Activated T-helper 9 cell treated with anti-CD3 and anti-CD28 coated beads, Interleukin-2, amount 50 U/mL, for 16 hours (primary cell): ENCODE data around the gene CTXN1.
A peak's percentile ranks its signal among the peaks of the same experiment; 100 is the strongest.

ENCODE experiments used
- DNase-seq: peaks from one replicate; pipeline ENCODE4 v3.0.0-alpha.2; 2020; ENCODE audit warnings: low read depth

Gene CTXN1

DNA sequence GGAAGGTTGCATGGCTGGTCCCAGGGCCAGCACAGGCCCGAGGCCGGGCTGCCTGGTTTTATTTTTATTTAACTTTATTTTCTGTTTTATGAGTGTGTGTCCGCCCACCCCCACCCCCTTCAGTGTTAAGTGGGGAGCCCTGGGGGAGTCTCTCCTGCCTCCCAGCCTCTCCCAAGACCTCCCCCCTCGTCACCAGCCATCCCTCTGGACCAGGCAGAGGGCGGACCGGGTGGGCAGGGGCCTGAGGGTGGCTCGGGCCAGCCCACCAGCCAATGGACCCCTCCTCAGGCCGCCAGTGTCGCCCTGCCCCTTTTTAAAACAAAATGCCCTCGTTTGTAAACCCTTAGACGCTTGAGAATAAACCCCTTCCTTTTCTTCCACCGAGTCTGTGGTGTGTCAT lies 11.8 kb downstream of the CTXN1 start:
- no peak for DNase-seq

DNA sequence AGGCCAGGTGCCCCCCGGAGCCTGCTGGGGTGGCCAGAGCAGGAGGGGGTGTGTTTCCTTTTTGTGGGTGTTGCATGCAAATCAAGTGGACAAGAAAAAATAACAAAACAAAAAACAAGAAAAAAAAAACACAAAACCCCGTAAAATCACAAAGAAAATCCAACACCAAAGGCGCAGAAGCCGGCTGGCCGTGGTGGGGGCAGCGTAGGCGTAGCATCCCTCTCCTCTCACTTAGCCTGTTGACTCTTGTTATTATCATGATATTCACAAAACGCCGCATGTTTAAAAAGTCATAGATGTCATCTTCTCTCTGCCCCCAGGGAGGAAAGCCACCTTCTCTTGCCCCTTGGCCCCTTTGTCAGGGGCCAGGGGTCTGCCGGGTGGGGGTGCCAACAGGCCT lies 12.3 kb downstream of the CTXN1 start:
- DNase-seq = no peak

DNA sequence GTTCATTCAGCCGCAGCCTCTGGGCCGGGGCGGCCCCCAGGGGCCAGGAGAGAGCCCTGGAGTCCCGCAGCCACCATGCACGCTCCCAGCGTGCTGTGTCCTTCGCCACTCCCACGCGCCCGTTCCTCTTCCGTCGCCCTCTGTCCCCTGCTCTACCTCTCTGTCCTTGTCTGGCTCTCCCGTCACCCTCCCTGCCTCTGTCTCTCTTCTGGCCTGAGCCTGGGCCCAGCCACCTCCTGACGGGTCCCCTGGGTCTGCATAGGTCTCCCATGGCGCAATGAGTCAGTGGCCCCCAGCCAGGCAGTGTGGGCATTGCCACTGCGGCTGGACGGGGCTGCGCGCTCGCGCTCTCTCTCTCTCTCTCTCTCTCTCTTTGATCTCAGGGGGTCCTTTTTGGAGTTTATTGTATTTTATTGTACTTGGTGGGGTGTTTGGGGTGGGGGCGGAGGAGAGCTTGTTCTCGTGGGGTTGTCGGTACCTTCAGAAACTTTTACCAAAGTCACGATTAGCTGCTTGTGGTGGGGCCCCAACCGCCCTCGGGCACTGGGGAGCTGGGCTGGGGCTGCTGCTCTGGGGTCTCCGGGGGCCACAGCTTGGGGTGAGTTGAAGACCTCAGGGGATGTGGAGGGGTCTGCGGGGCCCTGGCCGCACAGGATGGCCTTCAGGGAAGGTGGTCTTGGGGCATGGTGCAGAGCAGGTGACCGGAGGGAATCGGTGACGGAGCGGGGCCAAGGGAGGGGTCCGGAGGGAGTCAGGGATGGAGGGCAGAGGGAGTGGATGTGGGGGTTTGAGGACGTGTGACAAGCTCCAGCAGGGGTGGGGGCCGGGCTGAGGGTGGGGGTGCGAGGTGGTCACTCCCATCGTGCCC lies 13.0 kb downstream of the CTXN1 start:
- no peak for DNase-seq

DNA sequence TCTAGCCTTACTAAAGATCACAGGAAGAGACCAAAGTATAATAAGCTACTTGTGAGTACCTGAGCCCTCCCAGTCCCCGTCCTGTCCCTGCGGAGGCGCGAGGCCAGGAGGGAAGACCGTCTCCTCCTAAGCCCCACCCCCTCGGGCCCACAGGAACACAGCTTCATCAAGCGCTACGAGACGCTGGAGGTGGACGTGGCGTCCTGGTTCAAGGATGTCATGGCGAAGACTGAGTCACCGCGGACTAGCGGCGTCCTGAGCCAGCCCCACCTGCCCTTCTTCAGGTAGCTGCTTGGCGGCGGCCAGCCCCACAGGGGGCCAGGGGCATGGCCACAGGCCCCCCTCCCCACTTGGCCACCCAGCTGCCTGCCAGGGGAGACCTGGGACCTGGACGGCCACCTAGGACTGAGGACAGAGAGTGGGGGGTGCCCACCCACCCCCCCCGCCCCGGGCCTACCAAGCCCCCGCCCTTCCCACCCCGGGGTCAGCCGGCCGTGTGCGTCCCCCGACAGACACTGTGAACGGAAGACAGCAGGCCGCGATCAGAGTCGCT lies 13.7 kb downstream of the CTXN1 start:
- no peak for DNase-seq

DNA sequence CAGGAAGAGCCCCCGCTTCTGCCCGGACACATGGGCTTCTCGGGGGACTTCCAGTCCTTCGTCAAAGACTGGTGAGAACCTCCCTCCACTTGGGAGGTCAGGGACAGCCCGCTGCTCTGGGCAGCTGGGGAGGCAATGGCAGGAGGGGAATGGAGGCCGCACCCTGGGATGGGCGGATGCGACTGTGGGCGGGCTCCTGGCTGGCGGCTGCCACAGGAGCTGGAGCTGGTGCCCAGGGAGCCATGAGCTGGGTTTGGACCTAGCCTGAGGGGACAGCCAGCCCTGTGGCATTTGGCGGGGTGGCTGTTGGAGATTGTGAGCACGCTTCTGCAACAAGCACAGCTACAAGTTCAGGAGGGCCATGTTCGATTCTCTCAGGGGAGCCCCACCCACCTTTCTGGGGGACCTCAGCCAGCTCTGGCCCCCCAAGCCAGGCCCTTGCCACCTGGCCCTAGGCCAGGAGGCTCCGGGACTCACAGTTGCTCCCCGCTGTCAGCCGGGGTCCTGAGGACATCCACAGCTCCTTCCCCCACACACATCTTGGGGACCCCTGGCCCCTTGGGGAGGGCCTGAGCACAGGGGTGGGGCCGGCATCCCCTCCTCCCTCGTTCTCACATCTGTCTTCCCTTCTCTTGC lies 14.3 kb downstream of the CTXN1 start:
- DNase-seq = no peak

DNA sequence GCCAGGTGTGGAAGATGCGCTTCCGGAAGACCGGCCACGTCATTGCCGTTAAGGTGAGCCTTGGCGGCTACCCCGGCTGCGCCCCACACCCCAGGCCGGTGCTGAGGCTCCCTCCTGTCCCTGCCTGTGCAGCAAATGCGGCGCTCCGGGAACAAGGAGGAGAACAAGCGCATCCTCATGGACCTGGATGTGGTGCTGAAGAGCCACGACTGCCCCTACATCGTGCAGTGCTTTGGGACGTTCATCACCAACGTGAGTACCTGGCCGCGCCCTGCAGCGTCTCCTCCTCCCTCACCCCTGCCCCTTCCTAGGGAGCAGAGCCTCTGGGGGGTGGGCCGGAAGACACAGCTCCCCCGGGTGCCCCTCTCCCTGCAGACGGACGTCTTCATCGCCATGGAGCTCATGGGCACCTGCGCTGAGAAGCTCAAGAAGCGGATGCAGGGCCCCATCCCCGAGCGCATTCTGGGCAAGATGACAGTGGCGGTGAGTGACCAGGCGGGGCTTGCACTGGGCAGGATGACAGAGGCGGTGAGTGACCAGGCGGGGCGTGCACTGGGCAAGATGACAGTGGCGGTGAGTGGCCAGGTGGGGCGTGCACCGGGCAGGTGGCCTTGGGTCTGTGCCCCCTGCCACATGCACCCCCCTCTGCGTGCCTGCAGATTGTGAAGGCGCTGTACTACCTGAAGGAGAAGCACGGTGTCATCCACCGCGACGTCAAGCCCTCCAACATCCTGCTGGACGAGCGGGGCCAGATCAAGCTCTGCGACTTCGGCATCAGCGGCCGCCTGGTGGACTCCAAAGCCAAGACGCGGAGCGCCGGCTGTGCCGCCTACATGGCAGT lies 15.4 kb downstream of the CTXN1 start:
- DNase-seq = no peak

DNA sequence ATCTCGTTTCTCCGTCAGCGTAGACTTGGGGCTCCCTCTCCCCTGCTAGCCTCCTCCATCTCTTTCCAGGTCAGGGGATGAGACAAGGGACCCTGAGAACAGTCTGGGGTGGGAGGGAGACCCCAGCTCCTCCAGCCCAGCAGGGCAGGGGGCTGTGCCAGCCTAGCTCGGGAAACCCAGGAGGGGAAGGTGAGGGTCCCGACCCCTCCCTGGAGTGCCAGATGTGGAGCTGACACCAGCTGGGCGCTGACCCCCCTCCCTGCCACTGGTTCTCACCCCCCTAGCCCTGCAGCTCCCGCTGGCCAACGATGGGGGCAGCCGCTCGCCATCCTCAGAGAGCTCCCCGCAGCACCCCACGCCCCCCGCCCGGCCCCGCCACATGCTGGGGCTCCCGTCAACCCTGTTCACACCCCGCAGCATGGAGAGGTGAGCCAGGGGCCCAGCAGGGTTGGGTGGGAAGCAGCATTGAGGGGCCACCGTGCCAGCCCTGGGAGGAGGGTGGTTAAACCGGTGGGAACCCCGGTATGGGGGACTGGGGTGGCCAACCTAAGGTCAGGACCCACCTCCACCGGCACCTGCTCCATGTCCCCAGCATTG lies 16.4 kb downstream of the CTXN1 start:
- DNase-seq = no peak

DNA sequence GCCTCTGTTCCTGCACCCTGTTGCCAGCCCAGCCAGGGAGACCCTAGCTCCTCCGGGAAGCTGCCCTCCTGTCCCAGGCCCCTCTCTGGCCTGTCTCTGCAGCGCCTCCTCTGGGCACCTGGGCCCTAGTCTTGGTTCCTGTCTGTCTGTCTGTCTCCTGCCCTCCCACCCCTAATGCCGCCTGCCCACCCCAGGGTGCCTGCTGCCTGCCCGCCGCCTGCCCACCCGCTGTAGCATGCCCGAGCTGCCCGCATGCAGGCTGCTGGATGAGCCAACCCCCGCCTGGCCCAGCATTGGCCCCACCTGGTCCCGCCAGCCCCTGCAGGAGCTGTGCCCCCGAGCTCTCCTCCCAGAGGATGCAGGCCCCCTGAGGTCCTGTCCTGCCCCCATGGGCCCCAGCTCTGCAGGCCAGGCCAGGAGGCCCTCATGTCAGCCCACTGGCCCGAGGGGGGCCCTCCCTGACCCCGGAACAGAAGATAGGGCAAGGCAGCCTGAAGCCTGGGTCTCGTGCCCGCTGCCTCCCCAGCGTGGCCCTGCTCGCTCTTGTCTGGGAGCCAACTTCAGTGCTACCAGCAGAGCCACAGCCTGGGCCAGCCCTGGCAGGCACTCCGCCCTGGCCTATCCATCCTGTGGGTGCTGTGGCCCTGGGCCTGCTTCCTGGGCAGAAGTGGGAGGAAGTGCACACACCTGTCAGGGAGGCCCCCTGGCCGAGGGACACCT lies 17.0 kb downstream of the CTXN1 start:
- no peak for DNase-seq

DNA sequence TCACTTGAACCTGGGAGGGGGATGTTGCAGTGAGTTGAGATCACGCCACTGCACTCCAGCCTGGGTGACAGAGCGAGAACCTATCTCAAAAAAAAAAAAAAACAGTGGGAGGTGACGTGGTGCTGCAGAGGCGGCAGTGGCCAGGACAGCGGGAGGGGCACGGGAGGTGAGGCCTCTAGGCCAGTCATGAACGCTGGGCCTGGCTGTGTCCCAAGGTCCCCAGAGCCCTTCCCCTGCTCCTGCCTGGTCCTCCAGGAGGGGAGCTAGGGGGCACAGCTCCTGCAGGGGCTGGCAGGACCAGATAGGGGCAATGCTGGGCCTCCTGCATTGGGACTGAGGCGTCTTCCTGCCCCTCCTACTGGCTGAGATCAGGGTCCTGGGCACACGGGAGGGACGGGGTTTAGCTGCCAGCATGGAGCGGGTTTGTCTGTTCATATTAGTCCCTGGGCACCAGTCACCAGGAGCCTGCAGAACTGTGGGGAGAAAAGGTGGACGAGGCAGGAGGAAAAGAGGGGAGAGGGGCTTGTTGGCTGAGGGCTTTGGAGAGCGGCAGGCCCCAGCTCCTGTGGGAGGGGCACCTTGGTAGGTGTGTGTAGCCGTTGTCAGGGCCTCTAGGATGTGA lies 17.7 kb downstream of the CTXN1 start:
- no peak for DNase-seq

DNA sequence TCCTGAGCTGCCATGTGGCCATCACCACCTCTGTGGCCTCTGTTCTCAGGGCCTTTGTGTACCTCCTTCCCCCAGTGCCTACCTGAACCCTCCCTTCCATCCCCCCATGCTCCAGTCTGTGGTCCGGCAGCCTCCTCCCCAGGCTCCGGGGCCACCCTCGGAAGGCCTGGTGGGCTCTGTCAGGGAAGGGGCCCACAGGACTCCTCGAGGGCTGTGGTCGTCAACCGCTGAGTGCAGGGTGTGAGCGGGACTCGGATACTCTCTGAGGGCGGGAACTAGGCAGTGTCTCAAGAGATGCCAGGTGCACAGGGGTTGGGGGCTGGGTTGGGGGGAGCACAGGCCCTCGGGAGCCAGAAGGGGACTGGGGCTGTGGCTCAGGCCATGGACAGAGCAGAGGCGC lies 18.4 kb downstream of the CTXN1 start:
- no peak for DNase-seq

DNA sequence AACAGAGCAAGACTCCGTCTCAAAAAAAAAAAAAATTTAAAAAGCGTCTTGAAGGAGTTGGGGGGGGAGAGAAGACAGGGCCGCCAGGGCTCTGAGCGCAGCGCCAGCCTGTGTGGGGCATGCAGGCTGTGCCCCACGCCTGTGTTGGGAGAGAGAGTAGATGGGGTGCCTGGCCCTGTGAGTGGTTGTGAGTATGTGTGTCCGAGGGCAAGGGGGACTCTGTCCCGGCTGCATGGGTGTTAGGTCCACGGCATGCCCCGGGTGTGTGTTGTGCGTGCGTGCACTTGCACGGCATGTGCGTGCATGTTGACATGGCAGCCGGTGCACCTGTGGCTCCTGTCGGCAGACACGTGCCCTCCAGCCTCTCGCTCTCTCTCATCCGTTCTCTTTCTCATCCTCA lies 18.8 kb downstream of the CTXN1 start:
- DNase-seq = no peak

DNA sequence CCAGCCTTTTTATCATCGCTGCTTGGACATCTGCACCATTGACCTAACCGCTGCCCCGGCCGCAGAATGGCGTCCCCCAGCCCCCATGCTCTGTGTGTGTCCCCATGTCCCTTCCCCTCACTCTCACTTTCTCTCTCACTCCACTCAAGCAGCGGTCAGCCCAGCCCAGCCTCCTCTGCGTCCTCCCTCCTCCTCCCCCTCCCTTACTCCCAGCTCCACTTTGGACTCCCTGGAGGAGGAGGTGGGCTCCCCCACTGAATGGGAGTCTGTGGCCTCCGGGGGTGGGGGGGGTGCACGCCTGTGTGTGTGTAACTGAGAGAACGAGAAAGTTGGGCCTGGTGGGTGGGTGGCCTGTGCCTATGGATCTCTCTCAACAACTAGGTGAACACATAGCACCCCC lies 20.1 kb downstream of the CTXN1 start:
- no peak for DNase-seq

DNA sequence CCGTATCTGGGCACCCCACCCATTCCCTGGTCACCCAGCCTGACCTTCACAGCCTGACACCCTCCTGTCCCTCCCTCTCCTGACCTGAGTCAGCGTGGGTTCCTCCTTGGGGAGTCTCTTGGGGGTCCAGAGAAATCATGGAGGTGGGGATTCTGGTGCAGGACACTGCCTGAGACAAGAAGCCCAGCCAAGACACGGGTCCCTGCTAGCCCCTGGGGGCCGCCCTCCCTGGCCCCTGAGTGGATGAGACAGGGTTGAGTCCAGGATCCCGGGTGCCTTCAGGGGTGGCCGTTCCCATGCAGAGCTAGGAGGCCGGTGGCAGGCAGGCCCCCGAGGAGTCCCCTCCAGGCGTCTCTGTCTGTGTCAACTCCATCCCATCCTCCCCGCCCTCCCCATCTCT lies 20.7 kb downstream of the CTXN1 start:
- DNase-seq = no peak

DNA sequence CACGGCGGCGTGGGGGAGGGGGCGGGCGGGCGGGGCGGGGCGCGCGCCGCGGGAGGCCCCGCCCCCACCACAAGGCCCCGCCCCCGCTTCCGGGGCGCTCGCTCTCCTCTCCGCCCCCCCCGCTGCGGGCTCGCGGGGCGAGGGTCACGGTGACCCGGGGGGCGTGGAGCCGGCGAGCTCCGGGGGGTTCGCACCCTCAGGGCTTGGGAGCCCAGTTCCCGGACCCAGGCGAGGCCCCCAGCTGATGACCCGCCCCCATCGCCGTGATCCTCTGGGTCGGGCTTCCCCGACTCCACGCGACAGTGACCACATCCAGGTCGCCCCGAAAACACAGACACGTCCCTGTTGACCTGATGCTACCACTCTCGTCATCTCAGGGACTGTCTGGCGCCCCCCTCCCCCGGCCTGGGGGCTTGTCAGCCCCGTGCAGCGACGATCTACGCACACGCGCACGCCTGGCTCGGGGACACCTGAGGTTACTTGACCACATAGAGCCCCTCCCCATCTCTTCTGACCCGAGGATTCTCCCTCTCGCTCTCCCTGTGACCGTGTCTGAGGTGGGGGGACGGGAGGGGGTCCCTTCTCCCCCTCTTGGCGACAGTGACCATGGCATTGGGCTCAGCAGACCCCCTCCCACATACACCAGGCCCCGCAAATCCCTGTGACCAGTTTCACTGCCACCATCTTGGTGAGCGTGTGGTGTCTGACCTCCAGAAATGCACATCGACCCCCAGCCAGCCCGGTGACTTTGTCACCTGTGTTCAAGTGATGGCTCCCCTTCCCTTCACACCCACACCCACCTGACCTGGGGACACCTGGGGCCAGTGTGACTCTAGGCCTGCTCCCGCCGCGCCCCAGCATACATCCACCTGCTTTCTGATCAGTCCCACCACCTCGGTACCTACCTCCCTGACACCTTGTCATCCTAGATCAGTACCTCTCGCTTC lies 21.6 kb downstream of the CTXN1 start:
- peak; percentile 46 for DNase-seq

DNA sequence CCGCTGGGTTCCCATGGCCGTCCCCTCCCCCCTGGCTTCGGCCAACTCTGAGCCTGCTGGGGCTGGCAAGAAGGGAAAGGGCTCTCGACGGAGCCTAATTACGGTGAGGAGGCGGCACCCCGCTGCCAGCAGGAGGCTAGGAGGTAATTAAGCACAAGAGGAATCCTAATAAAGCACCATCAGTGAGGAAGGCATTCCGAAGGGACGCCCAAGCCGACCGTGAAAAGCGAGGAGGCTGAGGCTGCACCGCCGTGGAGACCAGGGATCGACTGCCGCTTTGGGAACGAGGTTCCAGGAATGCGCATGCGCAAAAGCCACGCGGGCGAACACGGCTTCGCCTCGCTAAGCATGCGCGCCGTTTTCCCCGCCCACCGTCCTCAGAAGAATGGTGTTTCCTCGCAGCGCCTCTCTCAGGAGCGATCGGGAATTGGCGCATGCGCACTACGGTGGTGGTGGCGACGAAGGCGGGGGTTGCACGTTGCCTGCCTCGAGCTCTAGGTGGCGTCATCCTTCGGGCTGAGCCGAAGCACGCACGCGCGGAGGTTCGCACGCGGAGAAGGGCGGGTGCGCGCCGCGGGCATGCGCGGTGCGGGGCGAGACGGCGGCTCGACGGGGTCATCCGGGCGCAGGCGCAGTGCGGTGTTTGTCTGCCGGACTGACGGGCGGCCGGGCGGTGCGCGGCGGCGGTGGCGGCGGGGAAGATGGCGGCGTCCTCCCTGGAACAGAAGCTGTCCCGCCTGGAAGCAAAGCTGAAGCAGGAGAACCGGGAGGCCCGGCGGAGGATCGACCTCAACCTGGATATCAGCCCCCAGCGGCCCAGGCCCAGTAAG lies 22.5 kb downstream of the CTXN1 start, which contains the start of gene MAP2K7:
Gene MAP2K7, plus strand, starts transcription at position 634 of the 830 bp plus-strand sequence. Its CDS starts 68 bp downstream, at position 702.
- peak; percentile 100 for DNase-seq

DNA sequence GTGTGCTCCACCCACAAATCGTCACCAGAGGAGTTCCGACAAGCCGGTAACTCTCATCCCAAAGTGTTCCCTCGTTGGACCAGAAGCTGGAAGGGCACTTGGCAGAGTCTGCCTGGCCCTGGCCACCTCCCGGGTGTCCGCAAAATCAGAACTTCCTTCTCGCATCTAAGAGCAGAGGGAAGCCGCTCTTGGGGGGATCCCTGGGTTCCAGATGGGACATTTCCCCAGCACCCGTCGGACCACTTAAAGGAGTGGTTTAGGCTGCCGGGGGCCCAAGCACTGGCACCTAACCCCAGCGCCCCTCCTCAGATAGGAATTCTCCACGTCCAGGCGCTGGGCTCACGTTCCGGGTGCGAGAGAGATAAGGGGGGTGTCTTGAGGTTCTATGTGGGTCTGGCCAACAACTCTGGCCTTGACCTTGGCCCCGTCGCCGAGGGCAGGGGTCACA lies 23.1 kb downstream of the CTXN1 start:
- DNase-seq = no peak

DNA sequence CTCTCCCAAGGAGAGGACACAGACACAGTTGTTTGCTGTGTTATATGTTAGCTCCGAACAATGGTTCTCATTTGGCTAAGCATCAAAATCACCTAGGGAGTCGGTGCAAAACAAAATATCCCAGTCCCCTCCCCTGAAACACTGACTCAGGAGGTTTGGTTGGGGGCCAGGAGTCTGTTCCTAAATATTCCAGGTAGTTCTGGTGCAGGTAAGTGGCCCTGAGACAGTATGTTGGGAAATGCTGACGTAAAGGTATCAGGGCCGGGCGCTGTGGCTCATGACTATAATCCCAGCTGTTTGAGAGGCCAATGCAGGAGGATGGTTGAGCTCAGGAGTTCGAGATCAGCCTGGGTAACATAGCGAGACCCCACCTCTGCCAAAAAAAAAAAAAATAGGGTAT lies 24.6 kb downstream of the CTXN1 start:
- DNase-seq = no peak

DNA sequence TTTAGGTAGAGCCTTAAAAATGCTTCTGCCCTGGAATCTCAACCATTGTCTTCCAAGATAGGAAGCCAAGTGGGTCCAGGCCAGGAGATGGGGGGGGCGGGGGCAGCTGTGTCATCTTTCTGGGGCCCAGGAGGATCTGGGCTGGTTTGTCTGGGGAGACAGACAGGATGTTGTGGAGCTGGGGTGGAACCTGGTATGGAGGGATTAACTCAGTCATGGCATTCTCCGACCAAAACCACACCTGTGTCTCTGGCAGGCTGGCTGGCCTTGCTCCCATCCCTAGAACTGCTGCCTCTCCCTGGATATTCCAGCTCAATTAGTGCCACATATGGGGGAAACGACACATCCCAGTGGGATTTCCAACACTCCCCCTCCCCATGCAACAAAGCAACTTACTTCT lies 25.0 kb downstream of the CTXN1 start:
- no peak for DNase-seq

DNA sequence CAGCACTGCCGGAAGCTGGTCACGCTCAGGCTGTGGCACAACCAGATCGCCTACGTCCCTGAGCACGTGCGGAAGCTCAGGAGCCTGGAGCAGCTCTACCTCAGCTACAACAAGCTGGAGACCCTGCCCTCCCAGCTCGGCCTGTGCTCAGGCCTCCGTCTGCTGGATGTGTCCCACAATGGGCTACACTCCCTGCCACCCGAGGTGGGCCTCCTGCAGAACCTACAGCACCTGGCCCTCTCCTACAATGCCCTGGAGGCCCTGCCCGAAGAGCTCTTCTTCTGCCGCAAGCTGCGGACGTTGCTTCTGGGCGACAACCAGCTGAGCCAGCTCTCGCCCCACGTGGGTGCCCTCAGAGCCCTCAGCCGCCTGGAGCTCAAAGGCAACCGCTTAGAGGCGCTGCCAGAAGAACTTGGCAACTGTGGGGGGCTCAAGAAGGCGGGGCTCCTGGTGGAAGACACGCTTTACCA lies 25.5 kb downstream of the CTXN1 start:
- no peak for DNase-seq
